ENCODE measurements around the gene SPPL3. TPM values are rescaled to one million over a fixed set of nuclear protein-coding genes. Genes with fewer than 3 reads are reported as not detected.

The SPPL3 gene
- polyA plus RNA-seq, 1 of the 3 experiments (the other 2 are of a cell fraction) = 18.8 TPM

GRCh38 chr12:120800665-120801064, 103.5 kb downstream of the SPPL3 start:
- no peak overlapping the region for H3K9ac ChIP-seq
- no peak overlapping the region for H3K27ac ChIP-seq (ENCODE audit: low read depth in 2 of 2, low read length in 1 of 2)
- DNase-seq = no peak
- H2AFZ ChIP-seq (ENCODE audit: low read depth) = no peak overlapping the region
- no peaks in the 10 kb centered on the region for H4K20me1 ChIP-seq (ENCODE audit: insufficient read depth)
- H3K4me2 ChIP-seq = no peak overlapping the region
- no peaks in the 10 kb centered on the region for H3K9me2 ChIP-seq
- no peak overlapping the region for H3K4me3 ChIP-seq (ENCODE audit: low read depth in 2 of 2, low read length in 1 of 2)
- H3K27me3 ChIP-seq (ENCODE audit: insufficient read depth) = no peaks in the 10 kb centered on the region
- H3K9me3 ChIP-seq = peaks cover 5% of the 10 kb centered on the region; the same call in 1 of the 2 replicates
- peaks cover 0 to 9% of the 10 kb centered on the region in 2 experiments; a peak in 3 of 4 replicates for H3K4me1 ChIP-seq (ENCODE audit: control insufficient read depth in 1 of 2, insufficient read depth in 2 of 2, low read depth in 1 of 2, low read length in 1 of 2)
- ChIA-PET POLR2A (no interaction called here), CTCF (no interaction called here)
- H3F3A ChIP-seq (replicated peaks; ENCODE audit: insufficient read depth) = no peaks in the 10 kb centered on the region
- no peak for TF ChIP-seq EP300 (IDR thresholded peaks at IDR 0.05; ENCODE audit: borderline replicate concordance in 1 of 2, low read depth in 1 of 2, low read length in 1 of 2)
- no peak for TF ChIP-seq TEAD4 (IDR thresholded peaks at IDR 0.05; ENCODE audit: borderline replicate concordance, insufficient read depth)
- TF ChIP-seq MXI1 (IDR thresholded peaks at IDR 0.05; ENCODE audit: low read depth, low read length) = no peak
- TF ChIP-seq MAX (IDR thresholded peaks at IDR 0.05; ENCODE audit: low read depth) = no peak
- no peak for TF ChIP-seq REST (IDR thresholded peaks at IDR 0.05; ENCODE audit: low read depth, low read length)
- TF ChIP-seq PBX3 (IDR thresholded peaks at IDR 0.05) = no peak
- no peak for TF ChIP-seq FOXJ3 (CRISPR knock-in tag; IDR thresholded peaks at IDR 0.05)
- H3K79me2 ChIP-seq (ENCODE audit: insufficient read depth) = peaks cover 13% of the 10 kb centered on the region; the same call in 1 of the 2 replicates
- peaks cover 0 to 9% of the 10 kb centered on the region in 2 experiments for H3K36me3 ChIP-seq (replicated peaks in 1 of 2; ENCODE audit: control insufficient read depth in 1 of 2, insufficient read depth in 2 of 2, low read length in 1 of 2)

- CTCF ChIA-PET = interaction anchor here (1.1 to 1.9 kb wide), 3 partner anchors 10 to 173 kb away, joined by 3 to 6 read pairs (median 4); no protein-coding TSS in a partner anchor
- no peaks in the 10 kb centered on the region for H3K27me3 ChIP-seq (ENCODE audit: insufficient read depth)
- peaks cover 0 to 17% of the 10 kb centered on the region in 2 experiments for H3K36me3 ChIP-seq (replicated peaks in 1 of 2; ENCODE audit: control insufficient read depth in 1 of 2, insufficient read depth in 2 of 2, low read length in 1 of 2)
- no peak for TF ChIP-seq IRF3 (IDR thresholded peaks at IDR 0.05; ENCODE audit: low read depth, low read length)
- TF ChIP-seq ZBTB33 (IDR thresholded peaks at IDR 0.05; ENCODE audit: borderline replicate concordance, low read depth) = no peak
- TF ChIP-seq NFIC (IDR thresholded peaks at IDR 0.05; ENCODE audit: borderline replicate concordance) = no peak
- TF ChIP-seq USF1 (IDR thresholded peaks at IDR 0.05; ENCODE audit: borderline replicate concordance, low read depth) = no peak
- no peak for TF ChIP-seq POLR2AphosphoS5 (IDR thresholded peaks at IDR 0.05; ENCODE audit: low read depth, low read length)
- no peak for TF ChIP-seq FOXM1 (IDR thresholded peaks at IDR 0.05; ENCODE audit: low read depth)
- TF ChIP-seq YY1 (IDR thresholded peaks at IDR 0.05; ENCODE audit: low read depth) = no peak
- no peak for TF ChIP-seq MEF2A (IDR thresholded peaks at IDR 0.05; ENCODE audit: borderline replicate concordance, low read depth)
- TF ChIP-seq MXI1 (IDR thresholded peaks at IDR 0.05; ENCODE audit: low read depth, low read length) = no peak
- TF ChIP-seq RXRA (IDR thresholded peaks at IDR 0.05; ENCODE audit: borderline replicate concordance, low read depth) = no peak
- TF ChIP-seq TEAD4 (IDR thresholded peaks at IDR 0.05; ENCODE audit: borderline replicate concordance, insufficient read depth) = no peak
- TF ChIP-seq EP300 (IDR thresholded peaks at IDR 0.05; ENCODE audit: borderline replicate concordance in 1 of 2, low read depth in 1 of 2, low read length in 1 of 2) = no peak
These were observed 104.7 kb downstream of the SPPL3 start for GRCh38 chr12:120799243-120800045.

More at GRCh38 chr12:120799243-120800045, 104.7 kb downstream of the SPPL3 start:
- Histone ChIP-seq H3K9me3 (peaks cover 17% of the 10 kb centered on the region; the same call in 1 of the 2 replicates), H3K79me2 (ENCODE audit: insufficient read depth) (peaks cover 5% of the 10 kb centered on the region; the same call in 1 of the 2 replicates), H4K20me1 (ENCODE audit: insufficient read depth) (no peaks in the 10 kb centered on the region), H3K27ac (ENCODE audit: low read depth in 2 of 2, low read length in 1 of 2) (no peak overlapping the region), H3K9ac (no peak overlapping the region), H3K4me1 (ENCODE audit: control insufficient read depth in 1 of 2, insufficient read depth in 2 of 2, low read depth in 1 of 2, low read length in 1 of 2) (peaks cover 0 to 9% of the 10 kb centered on the region in 2 experiments; a peak in 3 of 4 replicates), H3K9me2 (no peaks in the 10 kb centered on the region), H3K4me3 (ENCODE audit: low read depth in 2 of 2, low read length in 1 of 2) (no peak overlapping the region), H3K4me2 (no peak overlapping the region), H3F3A (replicated peaks; ENCODE audit: insufficient read depth) (no peaks in the 10 kb centered on the region), H2AFZ (ENCODE audit: low read depth) (no peak overlapping the region)
- WGBS (ENCODE audit: low lambda C conversion rate) = 85% methylated on average over 3 of the region's 3 CpGs
- no peak for DNase-seq
- POLR2A ChIA-PET = no interaction called here
